ENCODE data around the gene TMEM175. TPM values are rescaled to one million over a fixed set of nuclear protein-coding genes. Genes with fewer than 3 reads are reported as not detected.

TMEM175 gene
- total and polyA plus RNA-seq, 9 of the 15 experiments (the other 6 are each of a cell fraction or from before 2014, with no cell fraction given): 0.13 to 30.9 (median 9.4) TPM

DNA sequence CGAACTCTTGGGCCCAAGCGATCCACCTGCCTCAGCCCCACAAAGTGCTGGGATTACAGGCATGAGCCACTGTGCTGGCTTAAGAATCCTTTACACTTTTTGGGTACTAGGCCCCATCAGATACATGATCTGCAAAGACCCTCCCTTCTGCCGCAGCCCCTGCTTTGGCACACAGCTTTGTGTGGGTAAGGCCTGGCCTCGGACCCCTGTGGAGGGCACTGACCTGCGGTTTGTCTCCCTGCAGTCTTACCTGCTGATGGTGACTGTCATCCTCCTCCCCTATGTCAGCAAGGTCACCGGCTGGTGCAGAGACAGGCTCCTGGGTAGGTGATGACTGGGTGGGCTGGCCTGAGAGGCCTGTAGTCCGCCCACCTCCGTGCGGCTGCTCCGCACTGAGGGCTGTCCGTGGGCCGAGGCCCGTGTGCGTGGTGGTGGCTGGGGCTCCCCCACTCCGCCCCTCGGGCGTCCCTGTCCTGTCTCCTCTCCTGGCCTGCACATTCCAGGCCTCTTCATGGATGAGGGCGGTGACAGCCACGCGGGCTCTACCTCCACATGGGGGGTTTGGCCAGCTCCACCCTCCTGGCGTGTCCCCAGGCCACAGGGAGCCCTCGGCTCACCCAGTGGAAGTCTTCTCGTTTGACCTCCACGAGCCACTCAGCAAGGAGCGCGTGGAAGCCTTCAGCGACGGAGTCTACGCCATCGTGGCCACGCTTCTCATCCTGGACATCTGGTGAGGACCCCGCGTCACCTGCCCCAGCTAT is 23.1 kb downstream of the TMEM175 start:
- 85% methylated on average over 21 of the region's 33 CpGs for WGBS (ENCODE audit: insufficient coverage, low coverage, missing lambda C conversion rate)
- in situ Hi-C loops (cut with MboI): no loop called here
- no peaks in the 10 kb centered on the region for H3K9me3 ChIP-seq (replicated peaks; ENCODE audit: control insufficient read depth, insufficient read depth, low read depth, low read length)
- H3K27ac ChIP-seq (ENCODE audit: extremely low read depth, low read depth, low read length): no peak overlapping the region
- DNase-seq (ENCODE audit: extremely low read depth in 1 of 4, low spot score in 3 of 4) (no peak), FAIRE-seq (no peak), ATAC-seq (no peak)
- TF ChIP-seq HOMEZ (CRISPR knock-in tag; IDR thresholded peaks at IDR 0.05) (no peak), POLR2G (IDR thresholded peaks at IDR 0.05; ENCODE audit: low read depth, low read length) (0 out of 2 replicates have a peak, but pooled peaks have one; percentile 35)
- peaks cover 0 to 37% of the 10 kb centered on the region in 2 experiments; a peak in 2 of 5 replicates for H3K4me1 ChIP-seq (replicated peaks in 1 of 2; ENCODE audit: control insufficient read depth in 2 of 2, insufficient read depth in 2 of 2, low read length in 2 of 2)
- no peaks in the 10 kb centered on the region for H3K79me2 ChIP-seq (ENCODE audit: control insufficient read depth, insufficient read depth, low read length)
- no peak overlapping the region for H2AFZ ChIP-seq (ENCODE audit: low read depth, low read length)
- intact Hi-C loops (cut with micrococcal nuclease): no loop called here
- H3K27me3 ChIP-seq (ENCODE audit: control insufficient read depth in 2 of 2, insufficient read depth in 2 of 2, low read length in 2 of 2): no peaks in the 10 kb centered on the region
- no peak overlapping the region for H3K4me3 ChIP-seq
- no TSS peak for BruUV-seq (replicated peaks)
- no peaks in the 10 kb centered on the region for H3K9me1 ChIP-seq (ENCODE audit: control insufficient read depth, insufficient read depth, low read length)
- H4K20me1 ChIP-seq (replicated peaks; ENCODE audit: control insufficient read depth, insufficient read depth, low read length): no peaks in the 10 kb centered on the region
- no peak overlapping the region; a peak in 1 of 4 replicates for H3K9ac ChIP-seq (ENCODE audit: insufficient read depth in 1 of 2, low read depth in 2 of 2, low read length in 2 of 2)
- H3K36me3 ChIP-seq (ENCODE audit: control insufficient read depth, insufficient read depth, low read length): 0 out of 3 replicates have a peak, but pooled peaks cover 3% of the 10 kb centered on the region
- POLR2A ChIA-PET: no interaction called here
- H3K4me2 ChIP-seq (ENCODE audit: insufficient read depth, low read length): no peak overlapping the region
- CTCF ChIA-PET (ENCODE audit: low intra/inter-chr PET ratio): no interaction called here

Measured in K562 (cell line).